Fibroblast of mammary gland (primary cell): ENCODE data around the gene STK17B.

Experiments
- DNase-seq: peaks from one replicate; pipeline ENCODE4 v3.0.0-alpha.2; 2010; ENCODE audit warnings: low read depth
- H3K4me3 ChIP-seq: 2 replicates; pipeline ENCODE4 v1.5.1; 2011; ENCODE audit warnings: low read depth, mild to moderate bottlenecking, low read length, moderate library complexity; ENCODE audit not compliant: control insufficient read depth
- TF ChIP-seq, protein P1 (sequence below): conservative IDR thresholded peaks from 2 replicates; pipeline ENCODE4 v1.5.1; 2011; ENCODE audit warnings: low read depth, low read length, inconsistent platforms; ENCODE audit not compliant: control insufficient read depth, insufficient read depth

Gene STK17B

DNA sequence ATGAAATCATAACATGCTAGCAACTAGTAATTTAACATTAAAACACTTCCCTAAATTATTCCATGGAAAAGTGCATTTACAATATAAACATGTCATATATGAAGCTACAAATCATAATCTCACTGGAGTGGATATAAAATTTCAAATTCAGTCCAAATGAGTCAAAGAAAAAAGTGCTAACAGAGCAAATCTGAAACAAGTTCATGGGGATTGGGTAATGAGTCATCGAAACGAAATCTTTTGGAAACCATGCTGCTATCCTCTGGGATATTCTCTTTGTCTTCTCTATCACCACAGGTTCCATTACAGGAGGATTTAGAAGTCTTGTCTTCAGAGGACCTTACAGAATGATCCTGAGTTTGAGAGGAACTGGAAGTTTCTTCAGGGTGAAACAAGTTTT is 34.1 kb downstream of the STK17B start:
- TF ChIP-seq, protein P1, sequence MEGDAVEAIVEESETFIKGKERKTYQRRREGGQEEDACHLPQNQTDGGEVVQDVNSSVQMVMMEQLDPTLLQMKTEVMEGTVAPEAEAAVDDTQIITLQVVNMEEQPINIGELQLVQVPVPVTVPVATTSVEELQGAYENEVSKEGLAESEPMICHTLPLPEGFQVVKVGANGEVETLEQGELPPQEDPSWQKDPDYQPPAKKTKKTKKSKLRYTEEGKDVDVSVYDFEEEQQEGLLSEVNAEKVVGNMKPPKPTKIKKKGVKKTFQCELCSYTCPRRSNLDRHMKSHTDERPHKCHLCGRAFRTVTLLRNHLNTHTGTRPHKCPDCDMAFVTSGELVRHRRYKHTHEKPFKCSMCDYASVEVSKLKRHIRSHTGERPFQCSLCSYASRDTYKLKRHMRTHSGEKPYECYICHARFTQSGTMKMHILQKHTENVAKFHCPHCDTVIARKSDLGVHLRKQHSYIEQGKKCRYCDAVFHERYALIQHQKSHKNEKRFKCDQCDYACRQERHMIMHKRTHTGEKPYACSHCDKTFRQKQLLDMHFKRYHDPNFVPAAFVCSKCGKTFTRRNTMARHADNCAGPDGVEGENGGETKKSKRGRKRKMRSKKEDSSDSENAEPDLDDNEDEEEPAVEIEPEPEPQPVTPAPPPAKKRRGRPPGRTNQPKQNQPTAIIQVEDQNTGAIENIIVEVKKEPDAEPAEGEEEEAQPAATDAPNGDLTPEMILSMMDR: no peak
- H3K4me3 ChIP-seq: no peak overlapping the region

GRCh38 chr2:196136151-196136550 is 35.2 kb downstream of the STK17B start:
- H3K4me3 ChIP-seq: no peak overlapping the region
- DNase-seq: no peak
- TF ChIP-seq, protein P1: no peak

More for the DNA sequence above, 34.1 kb downstream of the STK17B start:
- peak; percentile 57 for DNase-seq

- H3K4me3 ChIP-seq: no peak overlapping the region
- TF ChIP-seq, protein P1: no peak
- peak; percentile 45 for DNase-seq
These were observed 39.1 kb downstream of the STK17B start for GRCh38 chr2:196131949-196132925.

- TF ChIP-seq, protein P1: peak; percentile 40
- DNase-seq: peak; percentile 59
- H3K4me3 ChIP-seq: no peak overlapping the region
These were observed 39.9 kb downstream of the STK17B start for GRCh38 chr2:196131384-196131937.

DNA sequence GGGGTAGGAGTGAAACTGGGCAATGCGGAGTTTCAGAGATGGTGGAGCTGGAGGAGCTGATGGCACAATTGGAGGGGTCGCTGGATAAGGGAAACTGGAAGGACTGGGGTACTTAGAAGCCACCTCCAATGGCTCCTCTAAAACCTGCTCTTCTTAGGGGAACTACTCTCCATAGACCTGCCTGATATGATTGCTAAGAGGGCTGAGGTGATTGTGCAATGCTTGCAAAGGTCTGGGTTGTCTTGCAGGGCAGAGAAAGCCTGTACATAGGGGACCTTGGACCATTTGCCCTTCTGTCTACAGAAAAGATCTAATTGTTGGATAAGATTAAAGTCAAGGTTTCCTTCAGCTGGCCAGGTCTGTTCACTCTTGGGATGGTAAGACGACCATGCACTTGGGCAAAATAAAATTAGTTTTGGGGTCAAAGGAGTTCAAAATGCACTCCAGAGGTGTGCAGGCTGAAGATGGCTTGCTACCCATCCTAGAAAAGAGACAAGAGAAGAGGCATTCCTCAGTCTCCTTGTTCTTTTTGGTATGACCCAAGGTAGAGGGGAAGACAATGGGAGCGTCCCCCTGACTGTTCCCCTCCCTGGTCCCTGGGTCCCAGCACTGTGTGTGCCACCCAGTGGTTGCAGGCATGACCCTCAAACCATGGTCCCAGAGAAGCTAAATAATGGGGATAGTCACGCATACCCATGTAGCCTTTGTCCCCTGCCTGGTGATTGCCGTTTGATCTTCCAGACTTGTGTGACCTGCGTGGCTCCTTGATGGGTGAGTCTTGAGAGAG is 41.1 kb downstream of the STK17B start:
- DNase-seq: no peak
- TF ChIP-seq, protein P1: no peak
- H3K4me3 ChIP-seq: no peak overlapping the region

DNA sequence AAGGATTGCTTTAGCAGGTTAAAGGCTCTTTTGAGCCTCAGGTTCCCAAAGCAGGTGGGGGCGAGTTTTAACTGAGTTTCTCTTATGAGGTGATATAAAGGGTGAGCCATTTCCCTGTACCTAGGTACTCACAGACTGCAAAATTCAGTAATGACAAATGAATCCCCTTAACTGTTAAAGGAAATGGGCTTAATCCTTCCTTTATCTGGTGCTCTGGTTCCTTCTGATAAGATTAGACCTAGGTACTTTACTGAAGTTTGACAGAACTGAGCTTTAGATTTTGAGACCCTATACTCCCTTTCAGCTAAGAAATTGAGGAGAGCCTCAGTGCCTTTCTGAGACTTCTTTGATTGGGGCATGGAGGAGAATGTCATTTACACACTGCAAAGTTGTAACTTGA is 42.6 kb downstream of the STK17B start:
- H3K4me3 ChIP-seq: no peak overlapping the region
- no peak for DNase-seq
- TF ChIP-seq, protein P1: no peak
